A549 (cell line): ENCODE measurements around the gene CHST10. TPM values are rescaled to one million over a fixed set of nuclear protein-coding genes. Genes with fewer than 3 reads are reported as not detected.

Experiments
- ATAC-seq, 2 experiments: fragments of 200-7000 bp in 1 of 2; fragments of >200 bp in 1 of 2; cut with Nextera tagmentation in 1 of 2; cut with Tn5 transposase in 1 of 2; 3 replicates each; pipeline versions ENCODE4 v1.8.0 to v1.9.1; 2018 to 2020; ENCODE audit warnings: mild to moderate bottlenecking in 1 of 2, moderate library complexity in 1 of 2
- CTCF ChIA-PET: fragments of 300-600 bp; sonication (Branson Sonifier 250); formaldehyde crosslinking; extraction: SDS; loops from one replicate; lab custom pipeline; 2021; ENCODE audit warnings: antibody characterized with exemption, inconsistent platforms; lab: Yijun Ruan, JAX
- POLR2A ChIA-PET: fragments of 350-600 bp; formaldehyde crosslinking; extraction: SDS; loops from one replicate; lab custom pipeline; 2021; ENCODE audit warnings: antibody characterized with exemption, inconsistent platforms; lab: Yijun Ruan, JAX
- DNase-seq, 2 experiments: peaks; one replicate each; pipeline versions ENCODE4 v3.0.0 to v3.0.0-alpha.2; 2011 to 2016; ENCODE audit warnings: low read depth in 1 of 2, low spot score in 1 of 2
- FAIRE-seq: peaks from 2 replicates; lab custom pipeline; 2011; peaks lifted over from hg19 to GRCh38; lab: Jason Lieb, UNC
- H3K27ac ChIP-seq, 2 experiments: fragments of >200 bp; sonication (Bioruptor Twin); formaldehyde crosslinking; 3 replicates each; pipeline ENCODE4 v1.5.1; 2016 to 2017
- H3K4me1 ChIP-seq: fragments of >200 bp; sonication (Bioruptor Twin); formaldehyde crosslinking; 3 replicates; pipeline ENCODE4 v1.6.1; 2016
- H3K4me2 ChIP-seq: fragments of >200 bp; sonication (Bioruptor Twin); formaldehyde crosslinking; 3 replicates; pipeline ENCODE4 v1.6.1; 2016
- H3K4me3 ChIP-seq: fragments of >200 bp; sonication (Bioruptor Twin); formaldehyde crosslinking; 3 replicates; pipeline ENCODE4 v1.5.1; 2016
- H3K9me3 ChIP-seq: fragments of >200 bp; sonication (Bioruptor Twin); formaldehyde crosslinking; 3 replicates; pipeline ENCODE4 v1.6.1; 2016
- BCL3 ChIP-seq: fragments of >200 bp; sonication (Bioruptor Twin); formaldehyde crosslinking; IDR thresholded peaks from 3 replicates; pipeline ENCODE4 v1.6.1; 2016
- BHLHE40 ChIP-seq: IDR thresholded peaks from 2 replicates; pipeline ENCODE4 v1.6.1; 2012; ENCODE audit warnings: low read depth, low read length, inconsistent platforms
- CBX2 ChIP-seq: fragments of 200-600 bp; sonication (generic); IDR thresholded peaks from 2 replicates; pipeline ENCODE4 v1.6.1; 2016; ENCODE audit warnings: low read depth, mild to moderate bottlenecking, borderline replicate concordance
- CEBPB ChIP-seq, 2 experiments: fragments of >200 bp in 1 of 2; sonication (Bioruptor Twin) in 1 of 2; formaldehyde crosslinking in 1 of 2; IDR thresholded peaks; 2 replicates each; pipeline ENCODE4 v1.6.1; 2012 to 2016
- CHD2 ChIP-seq: fragments of 150-350 bp; IDR thresholded peaks from 2 replicates; pipeline ENCODE4 v1.6.1; 2014; ENCODE audit warnings: low read length; ENCODE audit not compliant: partially characterized antibody
- E2F6 ChIP-seq: IDR thresholded peaks from 2 replicates; pipeline ENCODE4 v1.6.1; 2012; ENCODE audit warnings: low read depth, borderline replicate concordance
- HES2 ChIP-seq: fragments of >200 bp; sonication (Bioruptor Twin); formaldehyde crosslinking; IDR thresholded peaks from 2 replicates; pipeline ENCODE4 v1.6.1; 2016
- JUN ChIP-seq, 2 experiments: fragments of >200 bp; sonication (Bioruptor Twin); formaldehyde crosslinking; IDR thresholded peaks; 2 replicates in 1 of 2; 3 replicates in 1 of 2; pipeline ENCODE4 v1.6.1; 2016 to 2017
- KDM5A ChIP-seq: fragments of 200-600 bp; sonication (generic); IDR thresholded peaks from 2 replicates; pipeline ENCODE4 v1.6.1; 2016; ENCODE audit warnings: antibody characterized with exemption, mild to moderate bottlenecking
- PBX3 ChIP-seq: IDR thresholded peaks from 2 replicates; pipeline ENCODE4 v1.6.1; 2012
- PHF8 ChIP-seq: fragments of 200-600 bp; sonication (generic); IDR thresholded peaks from 2 replicates; pipeline ENCODE4 v1.6.1; 2016; ENCODE audit warnings: low read depth, mild to moderate bottlenecking, antibody characterized with exemption, moderate library complexity, borderline replicate concordance
- POLR2A ChIP-seq: IDR thresholded peaks from 2 replicates; pipeline ENCODE4 v1.6.1; 2012; ENCODE audit warnings: mild to moderate bottlenecking, low read length
- RAD21 ChIP-seq, 2 experiments: fragments of >200 bp in 1 of 2; sonication (Bioruptor Twin) in 1 of 2; formaldehyde crosslinking in 1 of 2; IDR thresholded peaks in 1 of 2; conservative IDR thresholded peaks in 1 of 2; 2 replicates in 1 of 2; 3 replicates in 1 of 2; pipeline ENCODE4 v1.6.1; 2012 to 2018; ENCODE audit warnings: inconsistent platforms in 1 of 2
- RFX5 ChIP-seq: fragments of 450-650 bp; IDR thresholded peaks from 2 replicates; pipeline ENCODE4 v1.7.1; 2014; ENCODE audit warnings: antibody characterized with exemption, mild to moderate bottlenecking, moderate library complexity
- SMC3 ChIP-seq: fragments of >200 bp; sonication (Bioruptor Twin); formaldehyde crosslinking; IDR thresholded peaks from 3 replicates; pipeline ENCODE4 v1.6.1; 2018; ENCODE audit warnings: inconsistent platforms
- TFCP2L1 ChIP-seq: fragments of 250-450 bp; sonication (Bioruptor Pico); IDR thresholded peaks from 2 replicates; pipeline ENCODE4 v1.5.0; 2021; ENCODE audit warnings: mild to moderate bottlenecking
- ZFP36 ChIP-seq: fragments of 450-650 bp; IDR thresholded peaks from 2 replicates; pipeline ENCODE4 v1.6.1; 2014; ENCODE audit warnings: borderline replicate concordance; ENCODE audit not compliant: partially characterized antibody
- ZSCAN20 ChIP-seq: fragments of 250-450 bp; sonication (Bioruptor Pico); IDR thresholded peaks from 2 replicates; pipeline ENCODE4 v1.8.0; 2022; ENCODE audit warnings: mild to moderate bottlenecking, moderate library complexity
- WGBS: methylation state at CpG from one replicate; pipeline ENCODE4 v1.1.6; 2017; ENCODE audit errors: missing lambda C conversion rate; 5-methylcytosine and 5-hydroxymethylcytosine counted together
- polyA plus RNA-seq, 4 experiments: library from polyadenylated mRNA; depleted of rRNA in 3 of 4; stranded (reverse); fragments of >200 nt; fragmentation: RNase III in 1 of 4; extraction: RNeasy Plus Mini Kit Qiagen cat#74134 plus additional on column Dnase treatment in 1 of 4; gene quantifications; 2 replicates in 3 of 4; 3 replicates in 1 of 4; pipeline ENCODE4 v1.2.3, GENCODE V29; 2011 to 2017
- TF ChIP-seq, protein P1 (sequence below): fragments of 200-600 bp; sonication (generic); IDR thresholded peaks from 2 replicates; pipeline ENCODE4 v1.6.1; 2016; ENCODE audit warnings: antibody characterized with exemption, mild to moderate bottlenecking, moderate library complexity
- TF ChIP-seq, protein P2 (sequence below): fragments of >200 bp; sonication (Bioruptor Twin); formaldehyde crosslinking; IDR thresholded peaks from 3 replicates; pipeline ENCODE4 v1.5.1; 2016

Gene CHST10
- polyA plus RNA-seq, 2 of the 4 experiments (the other 2 are of a cell fraction), result 16.6 to 24.0 TPM

DNA sequence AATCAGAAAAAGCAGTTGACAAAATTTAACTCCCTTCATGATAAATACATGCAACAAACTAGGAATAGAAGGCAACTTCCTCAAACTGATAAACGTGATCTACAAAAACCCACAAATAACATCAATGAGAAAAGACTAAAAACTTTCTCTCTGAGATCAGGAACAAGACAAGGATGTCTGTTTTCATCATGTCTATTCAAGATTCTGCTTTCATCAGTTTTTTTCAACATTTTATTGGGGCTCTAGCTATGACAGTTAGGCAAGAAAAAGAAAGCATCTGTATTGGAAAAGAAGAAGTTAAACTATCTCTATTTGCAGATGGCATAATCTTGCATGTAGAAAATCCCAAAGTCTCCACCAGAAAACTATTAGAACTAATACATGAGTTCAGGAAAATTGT lies 12.3 kb upstream of the CHST10 start:
- Histone ChIP-seq H3K27ac (no peak overlapping the region), H3K9me3 (peaks cover 16% of the 10 kb centered on the region; the same call in 2 of the 3 replicates), H3K4me2 (no peak overlapping the region), H3K4me3 (no peak overlapping the region)
- FAIRE-seq, result no peak
- ChIA-PET POLR2A (no interaction called here), CTCF (interaction anchor here (0.8 to 1.0 kb wide), 2 partner anchors 29 to 138 kb away, joined by 3 read pairs; no protein-coding TSS in a partner anchor)
- no peak for DNase-seq
- WGBS, result 4% methylated on average over 1 of the region's 1 CpG
- no peak for TF ChIP-seq BHLHE40
- no peak for TF ChIP-seq ZFP36
- no peak for TF ChIP-seq E2F6
- TF ChIP-seq JUN (IDR thresholded peaks at IDR 0.05), result no peak
- no peak for TF ChIP-seq BCL3
- TF ChIP-seq PBX3, result no peak
- no peak for TF ChIP-seq CEBPB (IDR thresholded peaks at IDR 0.05)
- TF ChIP-seq POLR2A, result no peak
- TF ChIP-seq RFX5, result no peak
- TF ChIP-seq TFCP2L1 (CRISPR knock-in tag), result no peak
- no peak for TF ChIP-seq ZSCAN20 (CRISPR knock-in tag)
- TF ChIP-seq, protein P1, sequence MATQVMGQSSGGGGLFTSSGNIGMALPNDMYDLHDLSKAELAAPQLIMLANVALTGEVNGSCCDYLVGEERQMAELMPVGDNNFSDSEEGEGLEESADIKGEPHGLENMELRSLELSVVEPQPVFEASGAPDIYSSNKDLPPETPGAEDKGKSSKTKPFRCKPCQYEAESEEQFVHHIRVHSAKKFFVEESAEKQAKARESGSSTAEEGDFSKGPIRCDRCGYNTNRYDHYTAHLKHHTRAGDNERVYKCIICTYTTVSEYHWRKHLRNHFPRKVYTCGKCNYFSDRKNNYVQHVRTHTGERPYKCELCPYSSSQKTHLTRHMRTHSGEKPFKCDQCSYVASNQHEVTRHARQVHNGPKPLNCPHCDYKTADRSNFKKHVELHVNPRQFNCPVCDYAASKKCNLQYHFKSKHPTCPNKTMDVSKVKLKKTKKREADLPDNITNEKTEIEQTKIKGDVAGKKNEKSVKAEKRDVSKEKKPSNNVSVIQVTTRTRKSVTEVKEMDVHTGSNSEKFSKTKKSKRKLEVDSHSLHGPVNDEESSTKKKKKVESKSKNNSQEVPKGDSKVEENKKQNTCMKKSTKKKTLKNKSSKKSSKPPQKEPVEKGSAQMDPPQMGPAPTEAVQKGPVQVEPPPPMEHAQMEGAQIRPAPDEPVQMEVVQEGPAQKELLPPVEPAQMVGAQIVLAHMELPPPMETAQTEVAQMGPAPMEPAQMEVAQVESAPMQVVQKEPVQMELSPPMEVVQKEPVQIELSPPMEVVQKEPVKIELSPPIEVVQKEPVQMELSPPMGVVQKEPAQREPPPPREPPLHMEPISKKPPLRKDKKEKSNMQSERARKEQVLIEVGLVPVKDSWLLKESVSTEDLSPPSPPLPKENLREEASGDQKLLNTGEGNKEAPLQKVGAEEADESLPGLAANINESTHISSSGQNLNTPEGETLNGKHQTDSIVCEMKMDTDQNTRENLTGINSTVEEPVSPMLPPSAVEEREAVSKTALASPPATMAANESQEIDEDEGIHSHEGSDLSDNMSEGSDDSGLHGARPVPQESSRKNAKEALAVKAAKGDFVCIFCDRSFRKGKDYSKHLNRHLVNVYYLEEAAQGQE, result no peak
- TF ChIP-seq RAD21 (conservative IDR thresholded peaks at IDR 0.05 in 1 of 2, IDR thresholded peaks at IDR 0.05 in 1 of 2), result no peak
- no peak for TF ChIP-seq HES2
- no peak for TF ChIP-seq PHF8
- no peak for TF ChIP-seq SMC3
- no peak for TF ChIP-seq CHD2
- TF ChIP-seq, all 56 proteins: peak for 0
- ATAC-seq, result no peak
- H3K4me1 ChIP-seq, result no peaks in the 10 kb centered on the region

DNA sequence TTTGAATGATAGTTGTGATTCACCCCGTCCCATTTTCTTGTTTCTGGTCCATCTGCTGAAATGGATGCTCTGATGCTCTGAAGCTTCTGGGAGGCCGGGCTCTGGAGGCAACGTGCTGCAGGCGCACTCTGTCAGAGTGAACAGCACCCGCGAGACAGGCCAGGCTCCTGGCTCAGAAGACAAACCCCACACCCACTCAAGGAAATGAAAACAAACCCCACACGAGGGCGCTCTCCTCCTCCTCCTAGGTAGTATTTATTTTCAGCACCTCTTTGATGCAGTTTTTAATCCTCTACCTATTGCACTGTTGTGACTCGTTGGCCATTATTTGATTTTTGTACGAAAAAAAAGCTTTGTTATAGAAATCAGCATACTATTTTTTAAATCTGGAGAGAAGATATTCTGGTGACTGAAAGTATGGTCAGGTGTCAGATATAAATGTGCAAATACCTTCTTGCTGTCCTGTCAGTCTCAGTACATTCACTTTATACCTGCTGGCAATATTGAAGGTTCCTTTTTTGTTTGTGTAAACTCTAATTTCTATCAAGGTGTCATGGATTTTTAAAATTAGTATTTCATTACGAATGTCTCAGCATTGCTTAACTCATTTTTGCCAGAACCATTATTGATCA lies 10.3 kb upstream of the CHST10 start:
- ATAC-seq (peak; percentile 72 to 86; a peak in 4 of 6 replicates), DNase-seq (peak in 1 of 2 experiments; percentile 59)
- H3K4me3 ChIP-seq, result no peak overlapping the region
- CTCF ChIA-PET, result interaction anchor here (0.6 to 1.3 kb wide), 5 partner anchors 9 to 133 kb away, joined by 3 to 4 read pairs (median 3); no protein-coding TSS in a partner anchor
- no peak for TF ChIP-seq KDM5A
- peak; percentile 34; the same call in 2 of the 3 replicates for TF ChIP-seq SMC3
- TF ChIP-seq CBX2, result no peak
- TF ChIP-seq RAD21 (conservative IDR thresholded peaks at IDR 0.05 in 1 of 2, IDR thresholded peaks at IDR 0.05 in 1 of 2), result peak; percentile 42 to 53; a peak in 4 of 5 replicates
- TF ChIP-seq, protein P2, sequence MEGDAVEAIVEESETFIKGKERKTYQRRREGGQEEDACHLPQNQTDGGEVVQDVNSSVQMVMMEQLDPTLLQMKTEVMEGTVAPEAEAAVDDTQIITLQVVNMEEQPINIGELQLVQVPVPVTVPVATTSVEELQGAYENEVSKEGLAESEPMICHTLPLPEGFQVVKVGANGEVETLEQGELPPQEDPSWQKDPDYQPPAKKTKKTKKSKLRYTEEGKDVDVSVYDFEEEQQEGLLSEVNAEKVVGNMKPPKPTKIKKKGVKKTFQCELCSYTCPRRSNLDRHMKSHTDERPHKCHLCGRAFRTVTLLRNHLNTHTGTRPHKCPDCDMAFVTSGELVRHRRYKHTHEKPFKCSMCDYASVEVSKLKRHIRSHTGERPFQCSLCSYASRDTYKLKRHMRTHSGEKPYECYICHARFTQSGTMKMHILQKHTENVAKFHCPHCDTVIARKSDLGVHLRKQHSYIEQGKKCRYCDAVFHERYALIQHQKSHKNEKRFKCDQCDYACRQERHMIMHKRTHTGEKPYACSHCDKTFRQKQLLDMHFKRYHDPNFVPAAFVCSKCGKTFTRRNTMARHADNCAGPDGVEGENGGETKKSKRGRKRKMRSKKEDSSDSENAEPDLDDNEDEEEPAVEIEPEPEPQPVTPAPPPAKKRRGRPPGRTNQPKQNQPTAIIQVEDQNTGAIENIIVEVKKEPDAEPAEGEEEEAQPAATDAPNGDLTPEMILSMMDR, result peak; percentile 52
- TF ChIP-seq, all 56 proteins: peak for 3
- no peak for FAIRE-seq
- Histone ChIP-seq H3K4me2 (no peak overlapping the region), H3K27ac (no peak overlapping the region), H3K4me1 (no peaks in the 10 kb centered on the region), H3K9me3 (peaks cover 16% of the 10 kb centered on the region; the same call in 2 of the 3 replicates)
- 9% methylated on average over 11 of the region's 11 CpGs for WGBS
- POLR2A ChIA-PET, result no interaction called here
